ENCODE data around the gene SNX9.

DNA sequence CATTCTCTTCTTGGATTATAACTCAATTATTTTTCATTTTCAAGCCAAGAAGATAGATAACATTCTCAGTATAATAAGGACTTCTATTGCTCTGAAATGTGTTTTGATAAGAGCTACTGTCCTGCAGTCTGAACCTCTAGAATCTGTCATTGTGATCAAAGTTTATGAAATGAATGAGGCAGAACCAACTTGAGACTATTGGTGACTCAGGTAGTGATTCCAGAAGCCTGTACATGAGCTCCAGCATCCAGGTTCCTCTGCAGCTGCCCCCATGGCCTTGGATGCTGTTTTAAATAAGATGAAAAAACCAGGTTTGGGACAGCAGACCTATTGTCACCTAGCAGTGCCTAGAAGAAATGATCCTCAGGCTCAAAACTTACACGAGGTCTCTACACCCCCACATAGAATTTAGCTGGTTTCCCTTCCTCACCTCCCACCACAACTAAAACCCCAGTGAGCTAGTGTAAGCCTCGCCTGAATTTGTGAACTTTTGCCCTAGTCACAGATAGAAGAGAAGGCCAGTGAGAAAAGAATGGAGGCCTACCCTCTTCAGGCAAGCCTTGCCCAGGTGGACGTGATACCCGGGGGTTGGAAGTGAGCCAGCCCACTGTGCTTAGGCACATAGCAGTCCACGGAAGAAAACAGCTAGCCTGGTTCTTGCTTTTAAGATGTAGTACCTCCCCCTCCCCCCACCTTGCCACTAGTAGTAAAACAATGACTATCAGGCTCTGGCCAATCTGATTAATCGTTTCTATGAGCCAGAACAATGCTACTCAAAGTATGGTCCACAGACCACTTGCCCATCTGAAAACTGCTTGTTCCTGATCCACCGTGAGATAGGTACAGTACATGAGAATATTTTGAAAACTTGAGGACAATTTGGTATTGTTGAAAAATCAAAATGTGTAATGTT is 85.6 kb downstream of the SNX9 start:
- TF ChIP-seq CTCF (conservative IDR thresholded peaks at IDR 0.05) = no peak
- TF ChIP-seq ZFX (IDR thresholded peaks at IDR 0.05) = no peak
